Skeletal muscle satellite cell (primary cell): ENCODE measurements around the gene INTS3.

Source experiments
- H3K27me3 ChIP-seq: 2 replicates; pipeline ENCODE4 v1.7.0; 2013; ENCODE audit warnings: low read length; ENCODE audit not compliant: control insufficient read depth, insufficient read depth
- H3K36me3 ChIP-seq: 2 replicates; pipeline ENCODE4 v1.7.0; 2013; ENCODE audit warnings: mild to moderate bottlenecking, control low read depth, low read length; ENCODE audit not compliant: insufficient read depth
- H3K4me1 ChIP-seq: 2 replicates; pipeline ENCODE4 v1.7.0; 2013; ENCODE audit warnings: low read length; ENCODE audit not compliant: control insufficient read depth, insufficient read depth
- H3K4me2 ChIP-seq: 2 replicates; pipeline ENCODE4 v1.7.0; 2013; ENCODE audit warnings: mild to moderate bottlenecking, low read length
- H3K4me3 ChIP-seq: 2 replicates; pipeline ENCODE4 v1.7.0; 2013; ENCODE audit warnings: low read length
- H3K9ac ChIP-seq: 2 replicates; pipeline ENCODE4 v1.7.0; 2013; ENCODE audit warnings: mild to moderate bottlenecking, low read depth, low read length, moderate library complexity
- H3K9me3 ChIP-seq: replicated peaks from 2 replicates; pipeline ENCODE4 v1.7.0; 2013; ENCODE audit warnings: mild to moderate bottlenecking, control low read depth, low read length

The INTS3 gene

GRCh38 chr1:153768316-153769181, 40.7 kb downstream of the INTS3 start:
- no peak overlapping the region for H3K4me2 ChIP-seq
- H3K27me3 ChIP-seq: no peaks in the 10 kb centered on the region
- H3K4me3 ChIP-seq: no peak overlapping the region
- no peaks in the 10 kb centered on the region for H3K9me3 ChIP-seq
- peaks cover 4% of the 10 kb centered on the region for H3K4me1 ChIP-seq
- H3K36me3 ChIP-seq: peaks cover 72% of the 10 kb centered on the region
- no peak overlapping the region for H3K9ac ChIP-seq

DNA sequence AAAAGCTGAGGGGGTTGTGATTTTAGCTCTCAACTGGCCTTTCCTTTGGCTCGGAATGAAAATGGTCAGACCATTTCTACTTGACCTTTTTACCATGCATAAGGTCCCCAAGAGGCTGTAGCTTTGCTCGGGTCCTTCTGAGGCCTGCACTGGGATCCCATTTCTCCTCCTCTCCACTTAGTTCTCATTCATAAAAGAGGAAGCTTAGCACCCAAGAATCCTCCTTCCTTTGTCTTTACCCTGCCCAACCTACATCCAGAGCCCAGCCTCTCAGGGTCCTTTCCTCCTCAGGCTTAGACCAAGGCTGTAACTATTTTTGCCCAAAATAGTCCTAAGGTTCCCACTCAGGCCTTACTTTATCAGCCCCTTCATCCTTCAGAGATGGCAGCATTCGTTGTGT, 41.4 kb downstream of the INTS3 start:
- no peaks in the 10 kb centered on the region for H3K27me3 ChIP-seq
- no peaks in the 10 kb centered on the region for H3K9me3 ChIP-seq
- no peak overlapping the region for H3K9ac ChIP-seq
- no peak overlapping the region for H3K4me2 ChIP-seq
- H3K4me1 ChIP-seq: peaks cover 6% of the 10 kb centered on the region
- peaks cover 66% of the 10 kb centered on the region for H3K36me3 ChIP-seq
- no peak overlapping the region for H3K4me3 ChIP-seq

DNA sequence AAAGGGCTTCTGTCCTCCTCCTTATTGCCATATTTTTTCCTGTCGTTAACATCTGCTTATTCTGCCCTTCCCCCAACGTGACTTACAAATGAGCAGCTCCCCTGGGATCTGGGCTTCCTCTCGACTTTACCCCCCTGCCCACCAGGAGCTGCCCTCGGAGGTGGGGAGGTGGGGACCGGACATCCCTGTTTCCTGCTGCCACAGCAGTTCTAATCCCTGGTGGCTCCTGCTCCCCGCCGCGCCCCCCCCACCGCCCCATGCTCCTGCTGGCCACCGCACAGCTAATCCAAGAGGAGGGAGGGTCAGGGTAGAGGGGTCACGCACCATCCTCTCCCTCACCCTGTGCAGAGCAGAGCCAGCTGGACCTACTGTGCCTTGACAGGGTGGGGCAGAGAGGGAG, 42.9 kb downstream of the INTS3 start:
- Histone ChIP-seq H3K4me2 (no peak overlapping the region), H3K36me3 (peaks cover 58% of the 10 kb centered on the region), H3K9me3 (no peaks in the 10 kb centered on the region), H3K4me1 (peaks cover 17% of the 10 kb centered on the region), H3K4me3 (no peak overlapping the region), H3K27me3 (no peaks in the 10 kb centered on the region), H3K9ac (no peak overlapping the region)

DNA sequence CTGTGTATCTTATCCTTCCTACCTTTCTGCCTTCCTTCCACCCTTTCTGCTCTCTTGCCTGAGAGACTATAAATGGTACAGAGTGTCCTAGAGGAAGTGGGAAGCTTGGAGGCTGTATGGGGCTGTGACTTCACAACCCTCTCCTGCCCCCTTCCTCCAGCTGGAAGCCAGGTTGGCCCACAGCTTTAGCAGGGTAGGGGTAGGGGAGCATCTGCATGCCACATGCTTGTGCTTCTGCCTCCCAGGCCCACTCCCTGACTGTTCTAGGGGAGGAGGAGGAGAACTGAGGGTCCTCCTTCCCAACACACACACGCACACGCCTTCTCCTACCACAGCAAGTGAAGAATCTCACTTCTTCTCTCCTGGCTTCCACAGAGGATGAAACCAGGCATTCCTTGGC, 43.4 kb downstream of the INTS3 start:
- H3K4me1 ChIP-seq: peaks cover 21% of the 10 kb centered on the region
- H3K36me3 ChIP-seq: peaks cover 58% of the 10 kb centered on the region
- no peaks in the 10 kb centered on the region for H3K9me3 ChIP-seq
- no peak overlapping the region for H3K4me3 ChIP-seq
- no peak overlapping the region for H3K4me2 ChIP-seq
- no peak overlapping the region for H3K9ac ChIP-seq
- no peaks in the 10 kb centered on the region for H3K27me3 ChIP-seq

- Histone ChIP-seq H3K4me2 (no peak overlapping the region), H3K9me3 (no peaks in the 10 kb centered on the region), H3K4me1 (peaks cover 25% of the 10 kb centered on the region), H3K36me3 (peaks cover 52% of the 10 kb centered on the region), H3K4me3 (no peak overlapping the region), H3K27me3 (no peaks in the 10 kb centered on the region), H3K9ac (no peak overlapping the region)
These were observed 44.2 kb downstream of the INTS3 start for GRCh38 chr1:153771841-153772593.

DNA sequence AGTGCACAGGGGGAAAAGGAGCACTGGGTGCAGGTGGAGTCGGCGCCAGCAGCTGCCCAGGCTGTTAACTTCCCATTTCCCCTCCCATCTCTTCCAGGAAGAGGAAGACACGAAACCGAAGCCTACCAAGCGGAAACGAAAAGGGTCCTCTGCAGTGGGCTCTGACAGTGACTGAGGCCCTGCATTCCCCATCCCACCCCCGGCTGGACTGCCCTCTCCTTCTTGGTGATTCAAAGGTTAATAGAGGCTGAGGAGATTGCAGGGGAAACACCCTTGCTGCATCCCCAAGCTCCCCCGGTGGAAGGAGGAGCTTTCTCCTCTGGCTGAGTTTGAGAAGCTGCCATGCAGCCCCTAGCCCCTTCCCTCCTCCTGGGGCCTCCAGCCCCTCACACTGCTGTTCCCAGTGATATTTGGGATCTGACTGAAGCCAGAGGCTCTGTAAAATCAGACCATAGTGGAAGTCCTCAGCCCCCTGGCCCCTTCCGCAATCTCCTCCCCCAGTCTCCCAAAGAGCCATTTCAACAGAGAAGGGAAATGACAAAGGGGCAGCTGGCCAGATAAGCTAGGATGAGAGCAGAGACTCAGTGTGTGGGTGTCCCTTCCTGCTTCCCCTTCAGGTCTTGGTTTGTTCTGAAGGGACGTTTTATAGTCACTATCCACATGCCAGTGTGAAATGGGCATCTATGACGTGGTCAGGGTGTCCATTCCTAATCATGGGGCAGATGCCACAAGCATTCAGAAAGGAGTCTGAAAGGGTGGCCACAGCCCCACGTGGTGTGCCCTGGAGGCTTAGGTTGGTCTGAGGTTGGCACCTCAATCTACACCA, 45.5 kb downstream of the INTS3 start:
- Histone ChIP-seq H3K9me3 (no peaks in the 10 kb centered on the region), H3K4me1 (peaks cover 34% of the 10 kb centered on the region), H3K27me3 (no peaks in the 10 kb centered on the region), H3K4me3 (no peak overlapping the region), H3K4me2 (no peak overlapping the region), H3K9ac (no peak overlapping the region), H3K36me3 (peaks cover 40% of the 10 kb centered on the region)

- H3K4me3 ChIP-seq: no peak overlapping the region
- H3K27me3 ChIP-seq: no peaks in the 10 kb centered on the region
- no peak overlapping the region for H3K4me2 ChIP-seq
- peaks cover 34% of the 10 kb centered on the region for H3K4me1 ChIP-seq
- H3K9ac ChIP-seq: no peak overlapping the region
- H3K36me3 ChIP-seq: peaks cover 32% of the 10 kb centered on the region
- H3K9me3 ChIP-seq: no peaks in the 10 kb centered on the region
These were observed 46.3 kb downstream of the INTS3 start for GRCh38 chr1:153774026-153774595.

- Histone ChIP-seq H3K4me1 (peaks cover 34% of the 10 kb centered on the region), H3K9me3 (no peaks in the 10 kb centered on the region), H3K27me3 (no peaks in the 10 kb centered on the region), H3K4me2 (peak within 1 kb of the TSS; percentile 97), H3K36me3 (peaks cover 25% of the 10 kb centered on the region), H3K4me3 (peak within 1 kb of the TSS; percentile 76), H3K9ac (peak within 1 kb of the TSS; percentile 63)
These were observed 47.1 kb downstream of the INTS3 start, which contains the start of gene SLC27A3 for GRCh38 chr1:153774780-153775457. Gene SLC27A3 (plus strand): TSS chr1:153775407. CDS start chr1:153775498, 91 bp downstream.

GRCh38 chr1:153775458-153776327, 47.8 kb downstream of the INTS3 start:
- Histone ChIP-seq H3K27me3 (no peaks in the 10 kb centered on the region), H3K4me2 (peak overlapping the region; percentile 97), H3K36me3 (peaks cover 20% of the 10 kb centered on the region), H3K4me3 (peak overlapping the region; percentile 76), H3K9ac (peak overlapping the region; percentile 63), H3K4me1 (peaks cover 34% of the 10 kb centered on the region), H3K9me3 (no peaks in the 10 kb centered on the region)

- peaks cover 15% of the 10 kb centered on the region for H3K36me3 ChIP-seq
- peak overlapping the region; percentile 76 for H3K4me3 ChIP-seq
- no peaks in the 10 kb centered on the region for H3K27me3 ChIP-seq
- peak overlapping the region; percentile 97 for H3K4me2 ChIP-seq
- H3K9me3 ChIP-seq: no peaks in the 10 kb centered on the region
- H3K4me1 ChIP-seq: peaks cover 34% of the 10 kb centered on the region
- no peak overlapping the region for H3K9ac ChIP-seq
These were observed 48.5 kb downstream of the INTS3 start for GRCh38 chr1:153776352-153776751.
